Mesenchymal stem cell (in vitro differentiated cells and primary cell): ENCODE results near the gene ZNF625. TPM values are rescaled to one million over a fixed set of nuclear protein-coding genes. Genes with fewer than 3 reads are reported as not detected.

Experiments
- DNase-seq: peaks from one replicate; pipeline ENCODE4 v3.0.0-alpha.2; 2013
- H2AFZ ChIP-seq: one replicate; pipeline ENCODE4 v1.6.1; 2013; ENCODE audit warnings: low read depth, mild to moderate bottlenecking, control low read depth, inconsistent platforms, low read length, moderate library complexity
- H2AK5ac ChIP-seq: 2 replicates; pipeline ENCODE4 v1.6.1; 2013; ENCODE audit warnings: low read length, moderate library complexity, mild to moderate bottlenecking, inconsistent platforms; ENCODE audit not compliant: severe bottlenecking
- H2BK120ac ChIP-seq: one replicate; pipeline ENCODE4 v1.6.1; 2013; ENCODE audit warnings: low read depth, mild to moderate bottlenecking, inconsistent platforms, low read length, moderate library complexity
- H2BK12ac ChIP-seq, 2 experiments: one replicate each; pipeline ENCODE4 v1.6.1; 2013; ENCODE audit warnings: inconsistent platforms in 2 of 2, low read length in 2 of 2, mild to moderate bottlenecking in 2 of 2, moderate library complexity in 2 of 2, control low read depth in 1 of 2
- H2BK15ac ChIP-seq: one replicate; pipeline ENCODE4 v1.6.1; 2013; ENCODE audit warnings: mild to moderate bottlenecking, low read depth, inconsistent platforms; ENCODE audit not compliant: poor library complexity, severe bottlenecking
- H2BK5ac ChIP-seq: 2 replicates; pipeline ENCODE4 v1.6.1; 2013; ENCODE audit warnings: low read depth, mild to moderate bottlenecking, low read length, control low read depth, inconsistent platforms; ENCODE audit not compliant: poor library complexity, severe bottlenecking
- H3K14ac ChIP-seq, 2 experiments: one replicate each; pipeline ENCODE4 v1.6.1; 2013; ENCODE audit warnings: inconsistent platforms in 2 of 2, low read length in 2 of 2, control low read depth in 1 of 2, mild to moderate bottlenecking in 1 of 2, moderate library complexity in 1 of 2
- H3K18ac ChIP-seq, 2 experiments: one replicate each; pipeline ENCODE4 v1.6.1; 2013; ENCODE audit warnings: inconsistent platforms in 2 of 2, low read length in 2 of 2, control low read depth in 1 of 2, low read depth in 1 of 2, mild to moderate bottlenecking in 1 of 2
- H3K23ac ChIP-seq, 2 experiments: one replicate each; pipeline ENCODE4 v1.6.1; 2013; ENCODE audit warnings: inconsistent platforms in 2 of 2, low read length in 2 of 2, mild to moderate bottlenecking in 2 of 2, moderate library complexity in 2 of 2, control low read depth in 1 of 2
- H3K27ac ChIP-seq: 2 replicates; pipeline ENCODE4 v1.5.1; 2013; ENCODE audit warnings: mild to moderate bottlenecking, moderate library complexity, low read length, control low read depth, inconsistent platforms; ENCODE audit not compliant: poor library complexity, severe bottlenecking
- H3K27me3 ChIP-seq, 2 experiments: 2 replicates each; pipeline versions ENCODE4 v1.6.1 to v1.7.0; 2013; ENCODE audit warnings: low read length in 2 of 2, mild to moderate bottlenecking in 2 of 2, moderate library complexity in 2 of 2, control low read depth in 1 of 2, inconsistent platforms in 1 of 2; ENCODE audit not compliant: control insufficient read depth in 1 of 2, insufficient read depth in 1 of 2
- H3K36me3 ChIP-seq, 2 experiments: 2 replicates each; pipeline versions ENCODE4 v1.6.1 to v1.7.0; 2013; ENCODE audit warnings: low read length in 2 of 2, control low read depth in 1 of 2, inconsistent platforms in 1 of 2, low read depth in 1 of 2, mild to moderate bottlenecking in 1 of 2; ENCODE audit not compliant: insufficient read depth in 2 of 2, control insufficient read depth in 1 of 2
- H3K4ac ChIP-seq, 2 experiments: one replicate each; pipeline ENCODE4 v1.6.1; 2013; ENCODE audit warnings: inconsistent platforms in 2 of 2, low read length in 2 of 2, mild to moderate bottlenecking in 2 of 2, moderate library complexity in 2 of 2, control low read depth in 1 of 2, low read depth in 1 of 2
- H3K4me1 ChIP-seq: 2 replicates; pipeline ENCODE4 v1.6.1; 2013; ENCODE audit warnings: low read depth, low read length, control low read depth; ENCODE audit not compliant: control insufficient read depth, insufficient read depth
- H3K4me2 ChIP-seq: 2 replicates; pipeline ENCODE4 v1.6.1; 2013; ENCODE audit warnings: low read length, mild to moderate bottlenecking, inconsistent platforms; ENCODE audit not compliant: poor library complexity, severe bottlenecking
- H3K4me3 ChIP-seq, 2 experiments: 2 replicates each; pipeline versions ENCODE4 v1.5.1 to v1.7.0; 2013; ENCODE audit warnings: low read length in 2 of 2, mild to moderate bottlenecking in 2 of 2, control low read depth in 1 of 2, low read depth in 1 of 2; ENCODE audit not compliant: insufficient read depth in 1 of 2
- H3K79me1 ChIP-seq: replicated peaks from 2 replicates; pipeline ENCODE4 v1.6.1; 2013; ENCODE audit warnings: mild to moderate bottlenecking, control low read depth, low read length, inconsistent platforms; ENCODE audit not compliant: poor library complexity, severe bottlenecking
- H3K9ac ChIP-seq: 2 replicates; pipeline ENCODE4 v1.7.0; 2013; ENCODE audit warnings: mild to moderate bottlenecking, low read length, moderate library complexity
- H3K9me3 ChIP-seq: 2 replicates; pipeline ENCODE4 v1.7.0; 2013; ENCODE audit warnings: mild to moderate bottlenecking, low read length; ENCODE audit not compliant: control insufficient read depth
- H4K8ac ChIP-seq: one replicate; pipeline ENCODE4 v1.6.1; 2013; ENCODE audit warnings: inconsistent platforms, mild to moderate bottlenecking, low read length, moderate library complexity
- H4K91ac ChIP-seq: one replicate; pipeline ENCODE4 v1.6.1; 2013; ENCODE audit warnings: mild to moderate bottlenecking, low read length, inconsistent platforms
- WGBS: methylation state at CpG from one replicate; pipeline ENCODE4 v1.1.7; 2013; ENCODE audit warnings: mixed read lengths; 5-methylcytosine and 5-hydroxymethylcytosine counted together
- polyA plus RNA-seq, 2 experiments: library from polyadenylated mRNA; stranded (reverse); fragments of 200-250 nt; gene quantifications; one replicate each; pipeline ENCODE4 v1.2.3, GENCODE V29; 2013

Gene ZNF625
- polyA plus RNA-seq (2013, experiment 1 of 2): 2.9 TPM
- 2.9 TPM for polyA plus RNA-seq (2013, experiment 2 of 2)

DNA sequence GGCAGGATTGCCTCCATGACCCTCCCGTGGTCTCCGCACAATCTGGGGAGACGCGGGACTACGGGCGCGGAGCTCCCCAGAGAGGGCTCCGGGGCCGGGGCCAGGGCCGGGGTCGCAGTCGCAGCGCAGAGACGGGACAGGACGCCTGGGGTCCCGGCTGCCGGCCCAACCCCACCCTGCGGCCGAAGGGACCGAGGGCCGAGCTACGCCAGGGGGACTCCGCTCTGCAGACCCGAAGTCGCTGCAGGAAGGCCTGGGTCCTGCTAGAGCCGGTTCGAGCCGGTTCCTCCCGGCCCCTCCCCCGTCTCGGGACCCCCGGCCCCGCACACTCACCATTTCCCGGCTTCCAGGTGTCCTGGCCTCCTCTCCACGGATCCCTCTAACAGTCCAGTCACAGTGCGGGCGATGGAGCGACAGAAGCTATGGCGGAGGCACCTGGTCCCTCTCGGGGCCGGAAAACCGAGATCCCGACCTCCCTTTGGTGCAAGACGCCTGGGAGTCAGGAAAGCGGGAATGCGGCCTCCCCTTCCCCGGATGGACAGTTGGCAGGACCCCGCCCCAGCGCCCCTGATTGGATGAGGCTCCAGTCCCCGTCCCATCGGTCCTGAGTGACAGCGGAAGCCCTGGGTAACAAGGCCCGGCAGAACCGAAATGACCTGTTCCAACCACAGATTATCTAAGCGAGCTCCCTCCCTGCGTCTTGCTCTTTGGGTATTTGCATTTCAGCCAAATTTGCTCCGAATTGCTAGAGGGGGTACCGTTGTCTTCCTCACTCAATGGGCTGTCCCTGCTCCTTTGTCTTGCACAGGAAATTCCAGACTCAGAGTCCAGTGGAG lies at the start of gene ZNF625:
ZNF625 (minus strand) TSS at position 512 of the 836 bp plus-strand sequence; CDS start at position 336, 176 bp downstream.
- 1% methylated on average over 48 of the region's 58 CpGs for WGBS
- peak within 1 kb of the TSS; percentile 61 to 93 for H3K18ac ChIP-seq

DNA sequence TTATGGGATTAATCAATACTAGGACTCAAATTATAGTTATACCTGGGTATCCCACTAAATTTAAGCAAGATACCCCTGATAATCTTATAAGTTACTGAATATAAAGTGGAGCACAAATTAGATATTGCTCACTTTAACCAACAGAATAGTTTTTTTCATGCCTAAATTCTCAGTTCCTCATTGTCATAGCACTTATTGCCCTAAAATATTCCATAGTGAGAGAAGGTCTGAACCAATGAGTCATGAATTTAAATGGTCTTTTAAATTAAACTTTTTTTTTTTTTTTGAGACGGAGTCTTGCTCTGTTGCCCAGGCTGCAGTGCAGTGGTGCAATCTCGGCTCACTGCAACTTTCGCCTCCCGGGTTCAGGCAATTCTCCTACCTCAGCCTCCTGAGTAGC lies 48.8 kb upstream of the ZNF625 start:
- no peak overlapping the region for H3K4me2 ChIP-seq
- H4K91ac ChIP-seq: no peak overlapping the region
- DNase-seq: no peak
- H3K9ac ChIP-seq: no peak overlapping the region
- no peak overlapping the region for H4K8ac ChIP-seq
- no peak overlapping the region for H2AK5ac ChIP-seq
- H3K18ac ChIP-seq: no peak overlapping the region
- H3K36me3 ChIP-seq: peaks cover 0 to 14% of the 10 kb centered on the region in 2 experiments
- no peak overlapping the region for H3K14ac ChIP-seq
- no peak overlapping the region for H3K4ac ChIP-seq
- no peak overlapping the region for H2BK5ac ChIP-seq
- H2BK120ac ChIP-seq: no peak overlapping the region
- H2BK15ac ChIP-seq: no peak overlapping the region
- H3K9me3 ChIP-seq: peaks cover 86% of the 10 kb centered on the region
- H3K27me3 ChIP-seq: no peaks in the 10 kb centered on the region
- H2AFZ ChIP-seq: no peak overlapping the region
- no peak overlapping the region for H3K27ac ChIP-seq
- no peak overlapping the region for H3K23ac ChIP-seq
- peaks cover 6% of the 10 kb centered on the region for H3K79me1 ChIP-seq
- H3K4me3 ChIP-seq: no peak overlapping the region
- 98% methylated on average over 4 of the region's 4 CpGs for WGBS
- H2BK12ac ChIP-seq: no peak overlapping the region
- no peaks in the 10 kb centered on the region for H3K4me1 ChIP-seq

More for the DNA sequence above, at the start of gene ZNF625:
- H3K14ac ChIP-seq: peak within 1 kb of the TSS; percentile 6 to 88
- peak within 1 kb of the TSS; percentile 92 for H3K9ac ChIP-seq
- DNase-seq: peak; percentile 91
- no peaks in the 10 kb centered on the region for H3K27me3 ChIP-seq
- H2BK15ac ChIP-seq: peak within 1 kb of the TSS; percentile 95
- H2AK5ac ChIP-seq: no peak within 1 kb of the TSS
- peaks cover 15% of the 10 kb centered on the region for H3K79me1 ChIP-seq
- H4K8ac ChIP-seq: peak within 1 kb of the TSS; percentile 96
- H3K4ac ChIP-seq: peak within 1 kb of the TSS in 1 of 2 experiments; percentile 45
- peak within 1 kb of the TSS; percentile 61 for H2BK120ac ChIP-seq
- peak within 1 kb of the TSS; percentile 85 for H3K27ac ChIP-seq
- peaks cover 8 to 15% of the 10 kb centered on the region in 2 experiments for H3K36me3 ChIP-seq
- H2AFZ ChIP-seq: peak within 1 kb of the TSS; percentile 87
- no peak within 1 kb of the TSS for H2BK12ac ChIP-seq
- H3K9me3 ChIP-seq: peaks cover 8% of the 10 kb centered on the region
- H3K4me3 ChIP-seq: peak within 1 kb of the TSS; percentile 89 to 94
- peaks cover 2% of the 10 kb centered on the region for H3K4me1 ChIP-seq
- H3K4me2 ChIP-seq: peak within 1 kb of the TSS; percentile 96
- peak within 1 kb of the TSS; percentile 72 for H4K91ac ChIP-seq
- peak within 1 kb of the TSS in 1 of 2 experiments; percentile 41 for H3K23ac ChIP-seq
- H2BK5ac ChIP-seq: peak within 1 kb of the TSS; percentile 71

- Histone ChIP-seq H3K9me3 (peaks cover 82% of the 10 kb centered on the region), H2AFZ (no peak overlapping the region), H3K9ac (no peak overlapping the region), H3K4me1 (no peaks in the 10 kb centered on the region), H3K27me3 (no peaks in the 10 kb centered on the region), H2BK5ac (no peak overlapping the region), H3K4ac (no peak overlapping the region), H2BK120ac (no peak overlapping the region), H2BK15ac (no peak overlapping the region), H3K4me2 (no peak overlapping the region), H3K27ac (no peak overlapping the region), H2BK12ac (no peak overlapping the region), H2AK5ac (no peak overlapping the region), H3K23ac (no peak overlapping the region), H3K14ac (no peak overlapping the region), H3K79me1 (peaks cover 9% of the 10 kb centered on the region), H3K4me3 (peak overlapping the region in 1 of 2 experiments; percentile 3), H3K18ac (no peak overlapping the region), H4K8ac (no peak overlapping the region), H4K91ac (no peak overlapping the region), H3K36me3 (peaks cover 0 to 4% of the 10 kb centered on the region in 2 experiments)
- 59% methylated on average over 4 of the region's 4 CpGs for WGBS
- DNase-seq: no peak
These were observed 45.7 kb upstream of the ZNF625 start for GRCh38 chr19:12202250-12202649.

DNA sequence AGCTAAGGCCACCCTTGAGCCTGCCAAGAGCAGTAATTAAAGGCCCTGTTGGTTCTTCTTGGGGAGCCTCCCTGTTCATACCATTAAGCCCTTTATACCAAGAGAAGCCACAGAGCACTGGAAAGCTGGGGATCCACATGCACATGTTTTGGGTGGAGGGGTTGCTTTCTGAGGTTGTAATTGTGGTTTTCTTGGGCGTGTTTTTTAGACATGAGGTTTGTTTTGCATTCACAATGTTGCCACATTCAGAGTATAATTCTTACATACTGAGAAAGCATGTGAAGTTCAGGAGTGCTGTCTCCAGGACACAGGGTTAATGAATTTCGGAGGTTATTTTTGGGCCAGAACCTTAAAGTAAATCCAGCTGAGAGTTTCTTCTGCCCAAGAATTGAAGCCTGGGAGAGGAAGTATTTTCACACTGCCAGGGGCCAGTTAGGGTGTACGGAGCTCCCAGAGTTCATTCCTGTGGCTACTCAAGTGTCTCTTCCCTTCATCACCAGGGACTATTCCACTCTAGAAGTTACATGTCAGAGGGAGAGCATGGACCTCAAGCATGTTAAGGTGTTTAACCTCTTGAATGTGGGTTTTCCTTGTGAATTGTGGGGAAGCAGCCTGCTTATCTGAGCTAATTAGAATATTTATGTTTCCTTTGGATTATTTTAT lies 43.4 kb upstream of the ZNF625 start:
- H2AFZ ChIP-seq: no peak overlapping the region
- no peak overlapping the region for H4K8ac ChIP-seq
- peaks cover 9% of the 10 kb centered on the region for H3K79me1 ChIP-seq
- no peak overlapping the region for H3K4ac ChIP-seq
- 91% methylated on average over 2 of the region's 3 CpGs for WGBS
- H2BK15ac ChIP-seq: no peak overlapping the region
- peak overlapping the region in 1 of 2 experiments; percentile 46 for H3K4me3 ChIP-seq
- no peak overlapping the region for H2BK5ac ChIP-seq
- no peak overlapping the region for H3K23ac ChIP-seq
- peaks cover 4 to 5% of the 10 kb centered on the region in 2 experiments for H3K36me3 ChIP-seq
- no peak overlapping the region for H3K14ac ChIP-seq
- no peak overlapping the region for H3K4me2 ChIP-seq
- no peak overlapping the region for H2BK12ac ChIP-seq
- no peak overlapping the region for H2AK5ac ChIP-seq
- H3K9ac ChIP-seq: no peak overlapping the region
- H3K18ac ChIP-seq: no peak overlapping the region
- H3K27me3 ChIP-seq: no peaks in the 10 kb centered on the region
- H3K4me1 ChIP-seq: no peaks in the 10 kb centered on the region
- no peak overlapping the region for H4K91ac ChIP-seq
- no peak overlapping the region for H3K27ac ChIP-seq
- no peak overlapping the region for H2BK120ac ChIP-seq
- DNase-seq: no peak
- H3K9me3 ChIP-seq: peaks cover 84% of the 10 kb centered on the region
